NT2/D1 (cell line): ENCODE data around the gene CD83.

ENCODE experiments used
- SUZ12 ChIP-seq: IDR thresholded peaks from 2 replicates; pipeline ENCODE4 v1.6.1; 2011; ENCODE audit not compliant: insufficient read length, insufficient read depth; ENCODE audit errors: extremely low read depth
- YY1 ChIP-seq: IDR thresholded peaks from 2 replicates; pipeline ENCODE4 v1.6.1; 2011; ENCODE audit not compliant: insufficient read length, insufficient read depth
- ZNF274 ChIP-seq: IDR thresholded peaks from 2 replicates; pipeline ENCODE4 v1.6.1; 2011; ENCODE audit warnings: mild to moderate bottlenecking, low read depth, low read length

GRCh38 chr6:14153228-14153627 is 35.7 kb downstream of the CD83 start:
- no peak for TF ChIP-seq SUZ12
- TF ChIP-seq YY1 = no peak
- no peak for TF ChIP-seq ZNF274
